GM18505 (cell line): ENCODE results near the gene VSIG8.

Experiments used
- ATAC-seq: cut with Tn5 transposase; IDR thresholded peaks from one replicate; pipeline ENCODE4 v1.9.1; 2021; ENCODE audit not compliant: unreplicated experiment
- POLR2A ChIP-seq: IDR thresholded peaks from 4 replicates; pipeline ENCODE4 v1.6.1; 2011; ENCODE audit warnings: borderline replicate concordance; ENCODE audit not compliant: insufficient read depth, insufficient read length; ENCODE audit errors: extremely low read depth

The VSIG8 gene

DNA sequence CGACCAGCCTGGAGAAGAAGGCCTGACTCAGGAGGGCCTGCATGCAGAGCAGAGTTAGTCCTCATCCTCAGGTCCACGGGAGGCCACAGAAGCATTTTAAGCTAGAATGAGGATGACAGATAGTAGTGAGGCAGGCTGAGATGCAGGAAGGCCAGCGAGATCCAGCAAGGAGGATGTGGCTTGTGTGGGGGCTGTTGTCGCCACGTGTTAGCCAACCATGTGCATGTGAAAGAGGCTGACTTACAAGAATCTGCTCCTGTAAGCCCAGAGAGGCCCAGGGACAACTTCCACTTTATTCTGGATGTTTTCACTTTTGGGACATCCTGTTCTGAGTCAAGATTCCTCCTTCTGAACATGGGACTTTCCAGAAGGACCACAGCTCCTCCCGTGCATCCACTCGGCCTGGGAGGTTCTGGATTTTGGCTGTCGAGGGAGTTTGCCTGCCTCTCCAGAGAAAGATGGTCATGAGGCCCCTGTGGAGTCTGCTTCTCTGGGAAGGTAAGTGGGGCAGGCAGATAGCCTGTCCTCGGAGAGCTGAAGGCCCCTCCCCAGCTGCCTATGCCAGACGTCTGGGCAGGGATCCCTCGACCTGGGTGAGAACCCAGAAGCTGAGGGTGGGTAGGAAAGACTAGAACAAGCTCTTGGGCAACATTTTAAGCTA lies 35.9 kb downstream of the VSIG8 start, which contains the start of gene SLAMF8:
SLAMF8 (plus strand) TSS at position 433 of the 661 bp plus-strand sequence; CDS start at position 459, 26 bp downstream.
- TF ChIP-seq POLR2A: no peak
- no peak for ATAC-seq

DNA sequence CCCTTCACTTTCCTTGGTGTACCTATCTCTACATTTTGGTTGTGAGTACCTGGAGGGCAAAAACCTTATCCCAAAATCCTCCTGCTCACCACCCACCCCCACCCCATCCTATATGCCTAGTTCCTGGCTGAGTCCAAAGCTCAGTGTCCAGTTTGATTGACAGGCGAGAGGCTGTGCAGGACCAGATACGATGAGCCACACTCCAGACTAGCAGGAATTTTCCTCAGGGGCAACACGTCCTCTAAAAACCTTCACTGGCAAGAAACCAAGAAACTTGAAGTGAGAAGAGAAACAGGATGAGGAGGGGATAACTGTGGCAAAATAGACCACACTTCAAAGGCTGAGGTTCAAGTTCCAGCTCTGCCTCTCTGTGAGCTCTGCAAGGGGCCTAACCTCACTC lies 36.9 kb downstream of the VSIG8 start:
- no peak for ATAC-seq
- TF ChIP-seq POLR2A: no peak

- no peak for TF ChIP-seq POLR2A
- no peak for ATAC-seq
Measured at GRCh38 chr1:159823406-159823805, 39.1 kb downstream of the VSIG8 start.

DNA sequence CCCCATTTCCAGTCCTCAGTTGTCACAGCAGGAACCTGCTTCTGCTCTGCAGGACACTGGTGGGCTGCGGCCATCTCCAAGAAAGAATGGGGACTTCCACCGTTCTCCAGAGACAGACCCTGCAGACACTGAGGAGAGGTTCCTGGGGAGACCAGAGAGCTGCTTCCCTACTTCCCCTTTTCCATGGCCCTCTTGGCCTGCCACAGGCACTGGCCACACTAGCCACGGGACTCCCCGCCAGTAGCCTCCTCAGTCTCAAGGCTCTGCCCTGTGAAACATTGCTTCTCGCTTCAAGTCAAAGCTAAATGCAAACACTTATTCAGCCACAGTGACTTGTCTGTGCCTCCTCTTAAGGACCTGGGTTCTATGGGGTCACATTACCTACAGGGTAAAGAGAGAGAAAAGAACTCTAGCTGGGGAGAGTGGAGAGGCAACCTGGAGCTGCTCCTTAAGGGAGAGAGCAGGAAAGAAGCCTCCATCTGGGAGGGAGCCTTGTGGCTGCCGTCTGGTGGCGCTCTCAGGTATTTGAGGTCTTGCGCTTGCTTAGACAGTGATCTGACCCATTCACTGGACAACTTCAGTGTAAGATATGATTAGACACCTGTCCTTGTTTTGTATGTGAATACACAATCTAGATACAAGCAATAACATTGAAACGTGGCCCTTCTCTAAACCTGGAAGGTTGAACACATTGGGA lies 41.1 kb downstream of the VSIG8 start:
- no peak for ATAC-seq

GRCh38 chr1:159817276-159818041 lies 45.0 kb downstream of the VSIG8 start:
- no peak for ATAC-seq
- no peak for TF ChIP-seq POLR2A

More for the DNA sequence above, 41.1 kb downstream of the VSIG8 start:
- TF ChIP-seq POLR2A: no peak

GRCh38 chr1:159815926-159816325 lies 46.5 kb downstream of the VSIG8 start:
- ATAC-seq: no peak
- TF ChIP-seq POLR2A: no peak

DNA sequence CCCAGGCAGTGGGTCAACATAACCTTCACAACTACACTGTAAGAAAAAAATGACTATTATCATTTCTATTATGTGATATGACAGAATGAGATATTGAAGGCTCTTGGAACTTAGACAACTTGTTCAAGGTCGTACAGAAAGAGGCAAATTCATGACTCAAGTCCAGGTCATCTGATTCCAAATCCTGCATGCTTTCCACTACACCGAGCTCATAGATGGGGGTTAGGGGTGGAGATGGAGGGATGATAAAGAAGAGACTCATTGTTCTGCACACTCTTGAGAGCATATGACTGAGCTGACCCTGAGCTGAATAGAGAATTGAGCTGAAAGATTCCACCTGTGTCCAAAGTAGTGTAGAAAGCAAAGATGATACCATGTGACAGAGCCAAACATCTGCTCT lies 57.5 kb downstream of the VSIG8 start:
- no peak for TF ChIP-seq POLR2A
- no peak for ATAC-seq
